Measurements from ENCODE around the gene INPPL1. TPM values are rescaled to one million over a fixed set of nuclear protein-coding genes. Genes with fewer than 3 reads are reported as not detected.
"Not testable (repeated sequence)": the region's sequence is repeated elsewhere in the genome, so short reads cannot be mapped to it uniquely, and the experiment has no call there.

Gene INPPL1
- total RNA-seq, 1 donor from 2014 or later = 69.2 TPM

DNA sequence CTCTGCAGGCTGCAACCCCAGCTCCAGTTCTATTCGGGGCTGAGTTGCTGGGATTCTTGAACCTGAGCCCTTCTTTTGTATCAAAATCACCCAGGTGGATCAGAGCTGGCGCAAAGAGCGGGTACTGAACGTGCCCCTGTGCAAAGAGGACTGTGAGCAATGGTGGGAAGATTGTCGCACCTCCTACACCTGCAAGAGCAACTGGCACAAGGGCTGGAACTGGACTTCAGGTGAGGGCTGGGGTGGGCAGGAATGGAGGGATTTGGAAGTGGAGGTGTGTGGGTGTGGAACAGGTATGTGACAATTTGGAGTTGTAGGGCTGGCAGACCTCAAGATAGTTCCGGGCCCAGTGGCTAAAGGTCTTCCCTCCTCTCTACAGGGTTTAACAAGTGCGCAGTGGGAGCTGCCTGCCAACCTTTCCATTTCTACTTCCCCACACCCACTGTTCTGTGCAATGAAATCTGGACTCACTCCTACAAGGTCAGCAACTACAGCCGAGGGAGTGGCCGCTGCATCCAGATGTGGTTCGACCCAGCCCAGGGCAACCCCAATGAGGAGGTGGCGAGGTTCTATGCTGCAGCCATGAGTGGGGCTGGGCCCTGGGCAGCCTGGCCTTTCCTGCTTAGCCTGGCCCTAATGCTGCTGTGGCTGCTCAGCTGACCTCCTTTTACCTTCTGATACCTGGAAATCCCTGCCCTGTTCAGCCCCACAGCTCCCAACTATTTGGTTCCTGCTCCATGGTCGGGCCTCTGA lies 28.9 kb upstream of the INPPL1 start:
- H3K4me3 ChIP-seq = no peak overlapping the region
- no peaks in the 10 kb centered on the region for H3K27me3 ChIP-seq
- H3K4me1 ChIP-seq = no peaks in the 10 kb centered on the region
- no peaks in the 10 kb centered on the region for H3K36me3 ChIP-seq
- H3K9me3 ChIP-seq = no peaks in the 10 kb centered on the region
- H3K27ac ChIP-seq = no peak overlapping the region
- intact Hi-C loops (cut with DNase I) = no loop called here
- TF ChIP-seq POLR2AphosphoS5 (IDR thresholded peaks at IDR 0.05; ENCODE audit: insufficient read depth in 1 of 2, low read depth in 1 of 2) (no peak), POLR2A (IDR thresholded peaks at IDR 0.05) (no peak)
- TF ChIP-seq, protein P1, sequence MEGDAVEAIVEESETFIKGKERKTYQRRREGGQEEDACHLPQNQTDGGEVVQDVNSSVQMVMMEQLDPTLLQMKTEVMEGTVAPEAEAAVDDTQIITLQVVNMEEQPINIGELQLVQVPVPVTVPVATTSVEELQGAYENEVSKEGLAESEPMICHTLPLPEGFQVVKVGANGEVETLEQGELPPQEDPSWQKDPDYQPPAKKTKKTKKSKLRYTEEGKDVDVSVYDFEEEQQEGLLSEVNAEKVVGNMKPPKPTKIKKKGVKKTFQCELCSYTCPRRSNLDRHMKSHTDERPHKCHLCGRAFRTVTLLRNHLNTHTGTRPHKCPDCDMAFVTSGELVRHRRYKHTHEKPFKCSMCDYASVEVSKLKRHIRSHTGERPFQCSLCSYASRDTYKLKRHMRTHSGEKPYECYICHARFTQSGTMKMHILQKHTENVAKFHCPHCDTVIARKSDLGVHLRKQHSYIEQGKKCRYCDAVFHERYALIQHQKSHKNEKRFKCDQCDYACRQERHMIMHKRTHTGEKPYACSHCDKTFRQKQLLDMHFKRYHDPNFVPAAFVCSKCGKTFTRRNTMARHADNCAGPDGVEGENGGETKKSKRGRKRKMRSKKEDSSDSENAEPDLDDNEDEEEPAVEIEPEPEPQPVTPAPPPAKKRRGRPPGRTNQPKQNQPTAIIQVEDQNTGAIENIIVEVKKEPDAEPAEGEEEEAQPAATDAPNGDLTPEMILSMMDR (IDR thresholded peaks at IDR 0.05) = no peak
- peak in 1 of 2 donors; percentile 74 for DNase-seq (ENCODE audit: extremely low spot score in 2 of 2)

DNA sequence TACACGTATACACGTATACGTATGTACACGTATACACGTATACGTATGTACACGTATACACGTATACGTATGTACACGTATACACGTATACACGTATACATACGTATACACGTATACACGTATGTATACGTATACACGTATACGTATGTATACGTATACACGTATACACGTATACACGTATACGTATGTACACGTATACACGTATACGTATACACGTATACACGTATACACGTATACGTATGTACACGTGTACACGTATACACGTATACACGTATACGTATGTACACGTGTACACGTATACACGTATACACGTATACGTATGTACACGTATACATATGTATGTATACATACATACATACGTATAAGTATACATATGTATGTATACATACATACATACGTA lies 23.1 kb upstream of the INPPL1 start:
- H3K27me3 ChIP-seq; DNase-seq (ENCODE audit: extremely low spot score in 2 of 2); H3K4me3 ChIP-seq; H3K36me3 ChIP-seq; intact Hi-C loops (cut with DNase I); H3K9me3 ChIP-seq; H3K27ac ChIP-seq; H3K4me1 ChIP-seq: not testable (repeated sequence)

DNA sequence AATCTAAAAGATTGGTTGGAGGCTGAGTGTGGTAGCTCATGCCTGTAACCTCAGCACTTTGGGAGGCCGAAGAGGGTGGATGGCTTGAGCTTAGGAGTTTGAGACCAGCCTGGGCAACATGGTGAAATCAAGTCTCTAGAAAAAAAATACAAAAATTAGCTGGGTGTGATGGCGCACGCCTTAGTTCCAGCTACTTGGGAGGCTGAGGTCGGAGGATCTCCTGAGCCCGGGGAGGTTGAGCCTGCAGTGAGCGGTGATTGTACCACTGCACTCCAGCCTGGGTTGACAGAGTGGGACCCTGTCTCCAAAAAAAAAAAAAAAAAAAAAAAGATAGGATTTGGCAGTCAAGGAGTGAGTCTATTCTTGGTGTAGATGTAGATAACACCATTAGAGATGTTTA lies 22.0 kb upstream of the INPPL1 start:
- DNase-seq (ENCODE audit: extremely low spot score in 2 of 2) = no peak
- Histone ChIP-seq H3K27ac (no peak overlapping the region), H3K36me3 (no peaks in the 10 kb centered on the region), H3K27me3 (no peaks in the 10 kb centered on the region), H3K9me3 (no peaks in the 10 kb centered on the region), H3K4me3 (no peak overlapping the region), H3K4me1 (no peaks in the 10 kb centered on the region)
- TF ChIP-seq, protein P1 (IDR thresholded peaks at IDR 0.05) = no peak
- TF ChIP-seq POLR2AphosphoS5 (IDR thresholded peaks at IDR 0.05; ENCODE audit: insufficient read depth in 1 of 2, low read depth in 1 of 2) (no peak), POLR2A (IDR thresholded peaks at IDR 0.05) (no peak)
- intact Hi-C loops (cut with DNase I) = no loop called here

DNA sequence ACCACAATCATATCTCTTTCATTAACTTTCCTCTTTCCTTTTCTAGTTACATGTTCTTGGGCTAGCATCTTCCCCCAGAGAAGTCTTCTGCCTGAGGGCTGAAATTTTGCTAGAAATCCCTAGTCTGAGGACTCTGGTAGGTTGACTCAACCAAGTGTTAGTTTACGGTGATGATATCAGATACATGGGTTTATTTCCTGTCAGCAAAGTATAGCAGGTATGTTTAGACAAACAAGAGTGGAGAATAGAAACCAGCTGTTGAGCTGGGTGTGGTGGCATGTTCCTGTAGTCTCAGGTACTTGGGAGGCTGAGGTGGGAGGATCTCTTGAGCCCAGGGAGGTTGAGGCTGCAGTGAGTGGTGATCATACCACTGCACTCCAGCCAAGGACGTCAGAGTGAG lies 21.4 kb upstream of the INPPL1 start:
- Histone ChIP-seq H3K9me3 (no peaks in the 10 kb centered on the region), H3K36me3 (no peaks in the 10 kb centered on the region), H3K27me3 (no peaks in the 10 kb centered on the region), H3K4me3 (no peak overlapping the region), H3K27ac (no peak overlapping the region), H3K4me1 (no peaks in the 10 kb centered on the region)
- no peak for TF ChIP-seq POLR2AphosphoS5 (IDR thresholded peaks at IDR 0.05; ENCODE audit: insufficient read depth in 1 of 2, low read depth in 1 of 2)
- TF ChIP-seq, protein P1 (IDR thresholded peaks at IDR 0.05) = no peak
- no peak for TF ChIP-seq POLR2A (IDR thresholded peaks at IDR 0.05)
- no peak for DNase-seq (ENCODE audit: extremely low spot score in 2 of 2)
- intact Hi-C loops (cut with DNase I) = no loop called here

DNA sequence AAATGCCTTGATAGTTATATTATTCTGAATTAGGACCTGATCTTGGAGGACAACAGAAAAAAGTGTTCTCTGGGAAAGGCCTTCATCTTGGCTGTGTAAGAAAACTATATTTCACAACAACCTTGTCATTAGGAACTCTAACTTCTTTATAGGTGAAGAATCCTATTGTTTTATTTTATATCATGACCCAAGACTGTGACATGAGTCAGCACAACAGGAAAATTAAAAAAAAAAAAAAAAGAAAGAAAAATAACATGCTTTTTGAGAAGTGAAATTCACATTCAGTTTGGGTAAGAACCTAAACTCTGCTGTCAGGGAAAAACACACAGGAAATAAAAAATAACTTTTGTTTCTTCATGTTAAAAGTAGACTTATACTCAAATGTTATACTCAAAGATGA lies 19.7 kb upstream of the INPPL1 start:
- intact Hi-C loops (cut with DNase I) = no loop called here
- no peaks in the 10 kb centered on the region for H3K9me3 ChIP-seq
- H3K36me3 ChIP-seq = no peaks in the 10 kb centered on the region
- H3K27me3 ChIP-seq = no peaks in the 10 kb centered on the region
- H3K4me1 ChIP-seq = no peaks in the 10 kb centered on the region
- H3K27ac ChIP-seq = no peak overlapping the region
- TF ChIP-seq POLR2AphosphoS5 (IDR thresholded peaks at IDR 0.05; ENCODE audit: insufficient read depth in 1 of 2, low read depth in 1 of 2) = no peak
- TF ChIP-seq, protein P1 (IDR thresholded peaks at IDR 0.05) = no peak
- TF ChIP-seq POLR2A (IDR thresholded peaks at IDR 0.05) = no peak
- no peak for DNase-seq (ENCODE audit: extremely low spot score in 2 of 2)
- H3K4me3 ChIP-seq = no peak overlapping the region

DNA sequence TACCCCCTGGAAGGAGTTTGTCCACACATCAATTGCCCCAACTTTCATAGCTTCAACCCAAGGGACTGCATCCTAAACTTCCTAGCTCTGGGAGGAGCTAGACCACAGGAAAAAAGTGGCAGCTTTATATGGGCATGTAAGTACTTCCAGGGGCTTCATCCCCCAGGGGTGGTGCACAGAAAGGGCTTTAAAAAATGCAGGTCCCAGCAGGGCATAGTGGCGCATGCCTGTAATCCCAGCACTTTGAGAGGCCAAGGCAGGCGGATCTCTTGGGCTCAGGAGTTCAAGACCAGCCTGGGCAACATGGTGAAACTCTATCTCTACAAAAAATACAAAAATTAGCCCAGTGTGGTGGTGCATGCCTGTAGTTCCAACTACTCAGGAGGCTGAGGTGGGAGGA lies 17.8 kb upstream of the INPPL1 start:
- DNase-seq (ENCODE audit: extremely low spot score in 2 of 2) = peak in 1 of 2 donors; percentile 42
- H3K4me1 ChIP-seq; H3K27ac ChIP-seq; H3K9me3 ChIP-seq; intact Hi-C loops (cut with DNase I); H3K4me3 ChIP-seq; H3K27me3 ChIP-seq; H3K36me3 ChIP-seq: not testable (repeated sequence)

Measured in vagina (tissue), 2 donors.